Pancreas (tissue), 10 donors: ENCODE measurements around the gene ABCB8. TPM values are rescaled to one million over a fixed set of nuclear protein-coding genes. Genes with fewer than 3 reads are reported as not detected.

Experiments used
- ATAC-seq, 4 donors: fragments of 200-7000 bp; cut with Tn5 transposase; one replicate each; pipeline versions ENCODE4 v1.8.0 to v1.9.1; 2020; ENCODE audit warnings: mild to moderate bottlenecking in 4 of 4, moderate library complexity in 4 of 4
- DNase-seq, 6 donors: peaks; one replicate each; pipeline ENCODE4 v3.0.0-alpha.2; 2020
- FAIRE-seq: peaks from 2 replicates; lab custom pipeline; 2012; peaks lifted over from hg19 to GRCh38; lab: Jason Lieb, UNC
- H3K27ac ChIP-seq, 4 donors: fragments of 200-600 bp; sonication (generic); 1 replicate in 3 of 4; 2 replicates in 1 of 4; pipeline versions ENCODE4 v1.5.0 to v1.8.0; 2020
- H3K27me3 ChIP-seq, 4 donors: fragments of 200-600 bp; one replicate each; pipeline ENCODE4 v1.8.0; 2021
- H3K36me3 ChIP-seq, 3 donors: fragments of 200-600 bp; sonication (generic) in 1 of 3; one replicate each; pipeline versions ENCODE4 v1.5.0 to v1.8.0; 2020 to 2021
- H3K4me1 ChIP-seq, 3 donors: fragments of 200-600 bp; one replicate each; pipeline ENCODE4 v1.8.0; 2021
- H3K4me3 ChIP-seq, 4 donors: fragments of 200-600 bp; sonication (generic) in 2 of 4; one replicate each; pipeline versions ENCODE4 v1.5.0 to v1.8.0; 2020 to 2021
- H3K9me3 ChIP-seq, 4 donors: fragments of 200-600 bp; one replicate each; pipeline ENCODE4 v1.8.0; 2021
- WGBS, 2 donors: extraction: QIAGEN DNeasy Blood & Tissue Kit; methylation state at CpG; one replicate each; pipeline ENCODE4 v1.1.7; 2013; 5-methylcytosine and 5-hydroxymethylcytosine counted together
- intact Hi-C, 3 donors: fragments of 100-400 bp; cut with DNase I; formaldehyde crosslinking; loops; one replicate each; pipeline versions ENCODE4 v1.11.1 to v1.14.2; 2022
- polyA plus RNA-seq, 2 donors: library from polyadenylated mRNA; stranded (reverse); fragments of 200-250 nt; gene quantifications; one replicate each; pipeline ENCODE4 v1.2.3, GENCODE V29; 2013
- total RNA-seq, 6 donors: library from RNA; stranded (reverse); fragmentation: NEBNext Ultra II Directional in 4 of 6; extraction: Animal tissue kit (Norgen Biotek cat#: 25700) in 4 of 6; gene quantifications; one replicate each; pipeline versions ENCODE4 v1.2.1 to v1.2.4, GENCODE V29; 2021 to 2023
- TF ChIP-seq, protein P1 (sequence below), 4 donors: fragments of 200-600 bp; sonication (generic) in 3 of 4; IDR thresholded peaks; one replicate each; pipeline versions ENCODE4 v1.5.0 to v1.8.0; 2021; ENCODE audit warnings: antibody characterized with exemption in 4 of 4
- donor health status: healthy with polysubstance abuse.
- donor health status: DM: no; HTN: no; CAD: no; lungs with moderate emphysema.
- donor health status: DM: no; HTN: no; CAD: no.
- donor health status: control.
- donor health status: control.
- donor health status: Bipolar disorder and iron deficiency.
- donor health status: DM: yes; HTN: yes; CAD: no.
- donor health status: DM: no; HTN: no; CAD: no.
- donor health status: DM: no; HTN: no; CAD: no.
- donor health status: DM: yes; HTN: yes; CAD: no.

The ABCB8 gene
- total and polyA plus RNA-seq, 8 donors: 6.1 to 29.0 (median 12.7) TPM

DNA sequence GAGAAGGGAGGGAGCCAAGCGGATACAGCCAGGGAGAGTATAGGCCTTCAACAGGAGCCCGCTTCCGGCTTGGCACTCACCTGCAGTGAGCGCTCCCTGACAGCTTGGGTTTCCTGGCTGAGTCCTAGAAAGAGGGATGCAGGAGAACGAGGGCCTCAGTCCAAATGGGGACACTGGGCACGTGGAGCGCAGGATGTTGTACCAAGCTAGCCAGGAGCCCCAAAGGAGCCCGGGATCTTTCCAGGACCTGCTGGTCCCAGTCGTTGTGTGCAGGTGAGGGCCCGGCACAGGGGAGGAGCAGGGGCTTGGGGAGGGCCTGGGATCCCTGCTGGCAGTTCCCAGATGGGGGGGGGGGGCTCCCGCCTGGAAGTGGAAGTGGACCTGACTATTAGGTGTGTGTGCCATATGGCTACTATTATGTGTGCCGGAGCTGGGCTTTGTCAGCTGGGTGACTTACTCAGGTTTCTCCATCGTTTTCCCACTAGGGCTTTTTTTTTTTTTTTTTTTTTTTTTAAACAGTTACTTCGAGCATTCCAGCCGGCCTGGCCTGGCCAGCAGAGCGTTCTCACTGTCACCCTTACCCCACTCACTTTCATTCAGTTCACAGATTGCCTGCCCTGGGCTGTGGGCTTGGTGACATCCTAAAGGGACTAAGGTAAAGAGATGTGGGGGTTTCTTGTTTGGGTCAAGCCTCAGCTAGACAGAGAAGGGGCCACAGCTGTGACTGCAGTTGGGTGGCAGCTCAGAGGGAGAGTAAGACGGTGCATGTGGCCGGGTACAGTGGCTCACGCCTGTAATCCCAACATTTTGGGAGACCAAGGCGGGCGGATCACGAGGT lies 61.9 kb downstream of the ABCB8 start:
- peak in 1 of 4 donors; percentile 4 for ATAC-seq
- H3K36me3 ChIP-seq: no peaks in the 10 kb centered on the region
- no peaks in the 10 kb centered on the region for H3K9me3 ChIP-seq
- peak overlapping the region; percentile 76 to 85 (median 81) for H3K27ac ChIP-seq
- intact Hi-C loops: no loop called here
- WGBS, 2 donors: 52 to 53% methylated on average over 22 of the region's 22 CpGs
- peak in 2 of 6 donors; percentile 59 to 81 for DNase-seq
- TF ChIP-seq, protein P1, sequence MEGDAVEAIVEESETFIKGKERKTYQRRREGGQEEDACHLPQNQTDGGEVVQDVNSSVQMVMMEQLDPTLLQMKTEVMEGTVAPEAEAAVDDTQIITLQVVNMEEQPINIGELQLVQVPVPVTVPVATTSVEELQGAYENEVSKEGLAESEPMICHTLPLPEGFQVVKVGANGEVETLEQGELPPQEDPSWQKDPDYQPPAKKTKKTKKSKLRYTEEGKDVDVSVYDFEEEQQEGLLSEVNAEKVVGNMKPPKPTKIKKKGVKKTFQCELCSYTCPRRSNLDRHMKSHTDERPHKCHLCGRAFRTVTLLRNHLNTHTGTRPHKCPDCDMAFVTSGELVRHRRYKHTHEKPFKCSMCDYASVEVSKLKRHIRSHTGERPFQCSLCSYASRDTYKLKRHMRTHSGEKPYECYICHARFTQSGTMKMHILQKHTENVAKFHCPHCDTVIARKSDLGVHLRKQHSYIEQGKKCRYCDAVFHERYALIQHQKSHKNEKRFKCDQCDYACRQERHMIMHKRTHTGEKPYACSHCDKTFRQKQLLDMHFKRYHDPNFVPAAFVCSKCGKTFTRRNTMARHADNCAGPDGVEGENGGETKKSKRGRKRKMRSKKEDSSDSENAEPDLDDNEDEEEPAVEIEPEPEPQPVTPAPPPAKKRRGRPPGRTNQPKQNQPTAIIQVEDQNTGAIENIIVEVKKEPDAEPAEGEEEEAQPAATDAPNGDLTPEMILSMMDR (IDR thresholded peaks at IDR 0.05): no peak
- H3K4me3 ChIP-seq: peak overlapping the region in 2 of 4 donors; percentile 77 to 79
- peaks cover 7 to 25% (median 7%) of the 10 kb centered on the region in 3 donors for H3K4me1 ChIP-seq
- no peak for FAIRE-seq
- H3K27me3 ChIP-seq: no peaks in the 10 kb centered on the region

DNA sequence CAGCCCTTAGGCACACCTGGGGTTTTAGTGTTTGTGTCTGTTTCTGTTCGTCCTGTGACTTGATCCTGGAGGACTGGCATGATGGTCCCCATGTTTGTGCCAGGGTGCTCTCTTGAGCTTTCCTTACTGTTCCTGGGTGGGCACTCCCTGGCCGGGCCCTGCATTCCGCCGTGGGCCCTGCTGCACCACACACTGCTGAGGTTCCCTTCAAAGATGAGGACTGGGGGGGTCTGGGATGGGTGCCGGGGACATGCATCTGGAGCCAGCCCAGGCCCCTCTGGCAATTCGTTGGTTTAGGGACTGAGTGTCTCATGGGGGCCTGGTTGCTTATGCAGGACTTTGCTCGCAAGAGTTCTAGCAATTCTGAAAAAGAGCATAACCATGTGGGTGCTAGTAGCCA lies 62.8 kb downstream of the ABCB8 start:
- Histone ChIP-seq H3K27ac (no peak overlapping the region), H3K9me3 (no peaks in the 10 kb centered on the region), H3K27me3 (no peaks in the 10 kb centered on the region), H3K4me3 (no peak overlapping the region), H3K4me1 (peaks cover 0 to 25% (median 0%) of the 10 kb centered on the region in 3 donors), H3K36me3 (no peaks in the 10 kb centered on the region)
- ATAC-seq (no peak), FAIRE-seq (no peak), DNase-seq (peak in 1 of 6 donors; percentile 28)
- intact Hi-C loops: no loop called here
- TF ChIP-seq, protein P1 (IDR thresholded peaks at IDR 0.05): no peak
- WGBS, 2 donors: 79 to 83% methylated on average over 7 of the region's 7 CpGs

- TF ChIP-seq, protein P1 (IDR thresholded peaks at IDR 0.05): peak; percentile 11 to 41 (median 32)
- H3K4me3 ChIP-seq: no peak overlapping the region
- ATAC-seq (no peak), DNase-seq (peak in 2 of 6 donors; percentile 50 to 58), FAIRE-seq (no peak)
- peaks cover 0 to 25% (median 0%) of the 10 kb centered on the region in 3 donors for H3K4me1 ChIP-seq
- H3K27me3 ChIP-seq: no peaks in the 10 kb centered on the region
- H3K36me3 ChIP-seq: no peaks in the 10 kb centered on the region
- 40 to 43% methylated on average over 6 of the region's 6 CpGs for WGBS, 2 donors
- H3K9me3 ChIP-seq: no peaks in the 10 kb centered on the region
- no peak overlapping the region for H3K27ac ChIP-seq
- intact Hi-C loops: no loop called here
These were observed 63.2 kb downstream of the ABCB8 start for GRCh38 chr7:151091431-151091830.

DNA sequence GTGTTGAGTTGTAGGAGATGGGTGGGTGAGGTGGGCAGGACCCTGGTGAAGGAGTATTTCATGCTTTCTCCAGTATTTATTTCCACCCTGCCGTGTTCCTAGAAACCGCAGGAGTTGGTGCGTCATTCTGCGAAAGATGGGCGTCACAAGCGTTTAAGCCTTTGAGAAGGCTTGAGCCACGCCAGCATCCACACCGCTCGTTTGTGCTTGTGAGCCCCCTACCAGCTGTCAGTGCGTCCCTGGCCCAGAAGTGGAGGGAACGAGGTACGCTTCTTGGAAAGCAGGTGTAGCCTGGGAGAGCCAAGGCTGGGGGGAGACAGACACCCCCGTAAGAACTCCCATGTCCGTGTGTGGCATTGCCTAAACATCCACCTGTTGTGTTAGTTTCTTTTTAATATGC lies 63.7 kb downstream of the ABCB8 start:
- no peak overlapping the region for H3K4me3 ChIP-seq
- no peaks in the 10 kb centered on the region for H3K9me3 ChIP-seq
- DNase-seq (peak in 2 of 6 donors; percentile 25 to 31), FAIRE-seq (no peak), ATAC-seq (no peak)
- H3K36me3 ChIP-seq: no peaks in the 10 kb centered on the region
- H3K27me3 ChIP-seq: no peaks in the 10 kb centered on the region
- TF ChIP-seq, protein P1 (IDR thresholded peaks at IDR 0.05): no peak
- peaks cover 0 to 25% (median 0%) of the 10 kb centered on the region in 3 donors for H3K4me1 ChIP-seq
- intact Hi-C loops: no loop called here
- 84 to 85% methylated on average over 14 of the region's 14 CpGs for WGBS, 2 donors
- H3K27ac ChIP-seq: no peak overlapping the region

DNA sequence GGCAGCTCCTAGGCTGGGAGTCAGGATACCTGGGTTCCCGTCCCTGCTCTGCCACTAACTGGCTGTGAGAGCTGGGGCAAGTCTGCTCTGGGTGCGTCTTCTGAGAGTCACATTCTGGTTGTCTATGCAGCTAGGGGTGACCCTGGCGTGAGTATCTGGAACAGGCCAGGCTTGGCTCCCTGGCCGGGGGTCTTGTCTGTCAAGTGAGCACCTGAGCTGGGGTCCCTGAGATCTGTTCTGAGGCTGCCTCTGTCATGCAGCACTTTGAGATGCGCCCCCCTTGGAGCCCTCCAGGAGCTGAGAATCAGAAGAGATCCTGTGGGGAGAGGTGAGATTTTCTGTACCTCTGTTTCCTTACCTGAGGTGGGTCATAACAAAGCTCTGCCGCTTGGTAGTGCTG lies 65.5 kb downstream of the ABCB8 start:
- Histone ChIP-seq H3K27ac (no peak overlapping the region), H3K4me1 (peaks cover 0 to 18% (median 0%) of the 10 kb centered on the region in 3 donors), H3K4me3 (no peak overlapping the region), H3K36me3 (no peaks in the 10 kb centered on the region), H3K27me3 (no peaks in the 10 kb centered on the region), H3K9me3 (no peaks in the 10 kb centered on the region)
- ATAC-seq: no peak
- DNase-seq: peak in 1 of 6 donors; percentile 22
- TF ChIP-seq, protein P1 (IDR thresholded peaks at IDR 0.05): no peak
- no peak for FAIRE-seq
- 88 to 89% methylated on average over 6 of the region's 6 CpGs for WGBS, 2 donors
- intact Hi-C loops: no loop called here
